Posterior cingulate gyrus (tissue), 11 donors: ENCODE data around the gene TTC14.

Experiments used
- DNase-seq, 10 donors: peaks; one replicate each; pipeline versions ENCODE4 v3.0.0 to v3.0.0-alpha.2; 2020 to 2021; ENCODE audit warnings: mixed read lengths in 3 of 10
- intact Hi-C: fragments of 100-400 bp; cut with DNase I; formaldehyde crosslinking; loops from one replicate; pipeline ENCODE4 v1.15.1; 2023

TTC14 gene

GRCh38 chr3:180630371-180630770 lies 28.4 kb downstream of the TTC14 start:
- no peak for DNase-seq
- intact Hi-C loops: no loop called here

GRCh38 chr3:180631317-180631716 lies 29.4 kb downstream of the TTC14 start:
- intact Hi-C loops: no loop called here
- DNase-seq: no peak

- intact Hi-C loops: no loop called here
Measured at GRCh38 chr3:180633722-180634121, 31.8 kb downstream of the TTC14 start.

GRCh38 chr3:180640987-180641386 lies 39.0 kb downstream of the TTC14 start:
- intact Hi-C loops: no loop called here
- no peak for DNase-seq

More at GRCh38 chr3:180633722-180634121, 31.8 kb downstream of the TTC14 start:
- no peak for DNase-seq

GRCh38 chr3:180646187-180646790 lies 44.3 kb downstream of the TTC14 start:
- DNase-seq: no peak
- intact Hi-C loops: no loop called here

- no peak for DNase-seq
- intact Hi-C loops: no loop called here
Measured at GRCh38 chr3:180656406-180656805, 54.4 kb downstream of the TTC14 start.

GRCh38 chr3:180657094-180657493 lies 55.1 kb downstream of the TTC14 start:
- no peak for DNase-seq
- intact Hi-C loops: no loop called here
